ENCODE data around the gene UBE3C.

GRCh38 chr7:157089100-157089610, 49.6 kb upstream of the UBE3C start:
- TF ChIP-seq CTCF (IDR thresholded peaks at IDR 0.05; ENCODE audit: low read length) (no peak), EZH2 (IDR thresholded peaks at IDR 0.05; ENCODE audit: borderline replicate concordance, low read length) (no peak)

Measured in OCI-LY1 (cell line).